GM12878 (cell line): ENCODE measurements around the gene STT3B. TPM values are rescaled to one million over a fixed set of nuclear protein-coding genes. Genes with fewer than 3 reads are reported as not detected.

Experiments used
- ATAC-seq: fragments of 200-7000 bp; cut with Tn5 transposase; 3 replicates; pipeline ENCODE4 v1.9.1; 2020; ENCODE audit warnings: mild to moderate bottlenecking, moderate library complexity
- Bru-seq: library from RNA; stranded (reverse); fragments of 400-500 nt; gene quantifications from one replicate; lab custom pipeline; 2021; lab: Mats Ljungman, UMichigan
- BruChase-seq, 2 experiments: library from RNA; stranded (reverse); fragments of 400-500 nt; gene quantifications; one replicate each; lab custom pipeline; 2021; lab: Mats Ljungman, UMichigan
- BruUV-seq: library from RNA; stranded (reverse); fragments of 400-500 nt; replicated peaks from 2 replicates; lab custom pipeline; 2021; lab: Mats Ljungman, UMichigan
- CTCF ChIA-PET: fragments of 300-600 bp; sonication (Branson Sonifier 250); formaldehyde crosslinking; extraction: SDS; loops from one replicate; lab custom pipeline; 2021; ENCODE audit warnings: inconsistent platforms; lab: Yijun Ruan, JAX
- POLR2A ChIA-PET: fragments of 350-600 bp; formaldehyde crosslinking; extraction: SDS; loops from one replicate; lab custom pipeline; 2021; ENCODE audit warnings: inconsistent platforms; lab: Charles Lee
- RAD21 ChIA-PET: fragments of 300-600 bp; sonication (Branson Sonifier 250); formaldehyde crosslinking; loops from one replicate; lab custom pipeline; 2023; ENCODE audit warnings: antibody characterized with exemption; ENCODE audit not compliant: unreplicated experiment; lab: Charles Lee
- SMC1A ChIA-PET: fragments of 300-600 bp; sonication (Branson Sonifier 250); formaldehyde crosslinking; loops from one replicate; lab custom pipeline; 2023; ENCODE audit not compliant: unreplicated experiment, uncharacterized antibody; lab: Charles Lee
- DNase-seq: peaks from one replicate; pipeline ENCODE4 v3.0.0-alpha.2; 2011; ENCODE audit warnings: low read depth, low spot score
- FAIRE-seq: peaks from 3 replicates; lab custom pipeline; 2011; peaks lifted over from hg19 to GRCh38; lab: Jason Lieb, UNC
- H2AFZ ChIP-seq: 2 replicates; pipeline ENCODE4 v1.6.0; 2011; ENCODE audit warnings: low read depth, low read length, control low read depth; ENCODE audit not compliant: control insufficient read depth
- H3K27ac ChIP-seq: 2 replicates; pipeline ENCODE4 v1.5.1; 2011; ENCODE audit warnings: control low read depth; ENCODE audit not compliant: control insufficient read depth, insufficient read depth
- H3K27me3 ChIP-seq, 2 experiments: replicated peaks in 1 of 2; 2 replicates each; pipeline versions ENCODE4 v1.6.0 to v1.6.1; 2011; ENCODE audit warnings: low read length in 1 of 2; ENCODE audit not compliant: control insufficient read depth in 2 of 2, insufficient read depth in 2 of 2
- H3K36me3 ChIP-seq, 2 experiments: 2 replicates each; pipeline ENCODE4 v1.5.1; 2011; ENCODE audit warnings: low read length in 1 of 2; ENCODE audit not compliant: control insufficient read depth in 2 of 2, insufficient read depth in 2 of 2
- H3K4me1 ChIP-seq: 2 replicates; pipeline ENCODE4 v1.6.1; 2011; ENCODE audit warnings: mild to moderate bottlenecking, low read length, moderate library complexity, mixed read lengths; ENCODE audit not compliant: control insufficient read depth, insufficient read depth
- H3K4me2 ChIP-seq: 2 replicates; pipeline ENCODE4 v1.6.0; 2011; ENCODE audit warnings: control low read depth; ENCODE audit not compliant: control insufficient read depth, insufficient read depth
- H3K4me3 ChIP-seq: fragments of 200-600 bp; sonication (generic); 2 replicates; pipeline ENCODE4 v1.5.1; 2016
- H3K79me2 ChIP-seq: 2 replicates; pipeline ENCODE4 v1.6.0; 2011; ENCODE audit warnings: low read length; ENCODE audit not compliant: control insufficient read depth, insufficient read depth
- H3K9ac ChIP-seq: 2 replicates; pipeline ENCODE4 v1.8.0; 2011; ENCODE audit warnings: low read length, control low read depth, mixed read lengths; ENCODE audit not compliant: control insufficient read depth, insufficient read depth
- H3K9me3 ChIP-seq: replicated peaks from 3 replicates; pipeline ENCODE4 v1.5.1; 2011; ENCODE audit warnings: mild to moderate bottlenecking, low read length; ENCODE audit not compliant: control insufficient read depth, insufficient read depth
- H4K20me1 ChIP-seq: 2 replicates; pipeline ENCODE4 v1.6.0; 2011; ENCODE audit not compliant: control insufficient read depth, insufficient read depth
- BCL11A ChIP-seq: IDR thresholded peaks from 2 replicates; pipeline ENCODE4 v1.6.1; 2011; ENCODE audit warnings: low read depth, low read length
- CREB1 ChIP-seq: IDR thresholded peaks from 2 replicates; pipeline ENCODE4 v1.6.1; 2012; ENCODE audit warnings: low read depth, mild to moderate bottlenecking, inconsistent platforms
- EP300 ChIP-seq, 2 experiments: fragments of 150-350 bp in 1 of 2; IDR thresholded peaks; 2 replicates each; pipeline ENCODE4 v1.6.1; 2011 to 2012; ENCODE audit warnings: low read depth in 2 of 2, low read length in 2 of 2, borderline replicate concordance in 1 of 2, improper control_type of control experiment in 1 of 2, inconsistent platforms in 1 of 2; ENCODE audit not compliant: control insufficient read depth in 1 of 2
- EZH2 ChIP-seq: IDR thresholded peaks from 2 replicates; pipeline ENCODE4 v1.6.1; 2012; ENCODE audit warnings: low read depth, mild to moderate bottlenecking, control low read depth, inconsistent platforms, low read length, borderline replicate concordance; ENCODE audit not compliant: control insufficient read depth
- FOXK2 ChIP-seq: fragments of 450-650 bp; IDR thresholded peaks from 2 replicates; pipeline ENCODE4 v1.6.1; 2017; ENCODE audit warnings: mild to moderate bottlenecking, moderate library complexity
- IKZF1 ChIP-seq: fragments of 450-650 bp; conservative IDR thresholded peaks from 2 replicates; pipeline ENCODE4 v1.6.1; 2017; ENCODE audit warnings: antibody characterized with exemption, mild to moderate bottlenecking
- IRF3 ChIP-seq: fragments of 450-650 bp; IDR thresholded peaks from 2 replicates; pipeline ENCODE4 v1.6.1; 2014; ENCODE audit warnings: mild to moderate bottlenecking
- PBX3 ChIP-seq: IDR thresholded peaks from 2 replicates; pipeline ENCODE4 v1.6.1; 2011; ENCODE audit warnings: mild to moderate bottlenecking, low read depth, low read length, moderate library complexity; ENCODE audit not compliant: insufficient replicate concordance
- POLR2AphosphoS2 ChIP-seq: IDR thresholded peaks from 2 replicates; pipeline ENCODE4 v1.6.1; 2011; ENCODE audit warnings: low read depth, mild to moderate bottlenecking, low read length, improper control_type of control experiment, moderate library complexity
- RELA ChIP-seq: fragments of 450-650 bp; IDR thresholded peaks from 2 replicates; pipeline ENCODE4 v1.8.0; 2014; ENCODE audit warnings: borderline replicate concordance; ENCODE audit not compliant: partially characterized antibody
- SMC3 ChIP-seq: IDR thresholded peaks from 2 replicates; pipeline ENCODE4 v1.6.1; 2011; ENCODE audit warnings: low read length, improper control_type of control experiment, borderline replicate concordance
- ZBTB4 ChIP-seq: fragments of 450-650 bp; formaldehyde crosslinking; IDR thresholded peaks from 2 replicates; pipeline ENCODE4 v1.4.0; 2022; ENCODE audit warnings: mild to moderate bottlenecking, moderate library complexity
- WGBS: methylation state at CpG from one replicate; pipeline ENCODE4 v1.1.6; 2016; ENCODE audit warnings: low lambda C conversion rate; ENCODE audit not compliant: insufficient replicate concordance, insufficient coverage; ENCODE audit errors: missing lambda C conversion rate; 5-methylcytosine and 5-hydroxymethylcytosine counted together
- in situ Hi-C: fragments of 300-500 bp; cut with MboI; formaldehyde crosslinking; loops from 9 replicates; pipeline ENCODE4 v1.14.3; 2018; ENCODE audit warnings: mixed read lengths
- intact Hi-C: fragments of 100-400 bp; cut with micrococcal nuclease; formaldehyde crosslinking; loops from one replicate; pipeline ENCODE4 v1.14.2; 2022; ENCODE audit not compliant: unreplicated experiment
- long read RNA-seq, 2 experiments: library from polyadenylated mRNA; unstranded; transcript quantifications; one replicate each; pipeline ENCODE4 v2.0.0, GENCODE V29; 2019 to 2020
- polyA minus RNA-seq, 3 experiments: library from RNA; depleted of rRNA, polyadenylated mRNA; stranded (reverse); fragments of >200 nt; gene quantifications; 2 replicates each; pipeline ENCODE4 v1.2.3, GENCODE V29; 2011
- polyA plus RNA-seq, 11 experiments: library from polyadenylated mRNA; depleted of rRNA in 4 of 11; unstranded in 6 of 11; stranded (reverse) in 5 of 11; fragments of >200 nt; fragmentation: Nextera tagmentation in 4 of 11; fragmentation: Illumina TruSeq in 1 of 11; extraction: Ambion mirVana in 4 of 11; extraction: Trizol in 1 of 11; gene quantifications; 1 replicate in 1 of 11; 2 replicates in 10 of 11; pipeline versions ENCODE4 v1.2.1 to v1.2.3, GENCODE V29; 2011 to 2016; ENCODE audit warnings: inconsistent platforms in 2 of 11, missing spikeins in 2 of 11, low read depth in 1 of 11
- total RNA-seq, 4 experiments: library from RNA; depleted of rRNA in 3 of 4; stranded (reverse); fragments of >200 nt in 3 of 4; fragmentation: Illumina TruSeq in 1 of 4; extraction: Trizol in 1 of 4; gene quantifications; 2 replicates each; pipeline versions ENCODE4 v1.2.1 to v1.2.3, GENCODE V29; 2013 to 2021

STT3B gene
- 279 and 287 TPM in 2 replicates for total RNA-seq (2013; cell fraction: nucleolus; rRNA removed)
- 93.5 and 99.7 TPM in 2 replicates for total RNA-seq (2014; rRNA removed)
- 125 and 135 TPM in 2 replicates for total RNA-seq (2014; rRNA removed; fragmentation: Illumina TruSeq; extraction: Trizol)
- 83.9 and 87.3 TPM in 2 replicates for total RNA-seq (2021)
- 51.0 TPM for polyA plus RNA-seq (2011; ENCODE audit: low read depth)
- 208 and 308 TPM in 2 replicates for polyA plus RNA-seq (2011; rRNA removed)
- polyA plus RNA-seq (2011; cell fraction: cytosol; rRNA removed): 76.6 and 78.3 TPM in 2 replicates
- 99.2 and 113 TPM in 2 replicates for polyA plus RNA-seq (2011; cell fraction: nucleus; rRNA removed)
- 73.1 and 105 TPM in 2 replicates for polyA plus RNA-seq (2012)
- polyA plus RNA-seq (2014; fragmentation: Illumina TruSeq; extraction: Trizol): 80.0 and 89.8 TPM in 2 replicates
- 10 to 100 TPM; 19.9 to 29.3 TPM for polyA plus RNA-seq (2014; fragmentation: Nextera tagmentation; extraction: Ambion mirVana)
- polyA plus RNA-seq (2014; rRNA removed): 55.9 and 71.1 TPM in 2 replicates
- polyA plus RNA-seq (2016; fragmentation: Nextera tagmentation; extraction: Ambion mirVana): 10 to 100 TPM; 29.9 to 79.2 TPM
- polyA minus RNA-seq (2011; rRNA and poly(A)+ RNA removed): 213 and 270 TPM in 2 replicates
- 78.4 and 86.4 TPM in 2 replicates for polyA minus RNA-seq (2011; cell fraction: cytosol; rRNA and poly(A)+ RNA removed)
- polyA minus RNA-seq (2011; cell fraction: nucleus; rRNA and poly(A)+ RNA removed): 110 and 166 TPM in 2 replicates
- Bru-seq, nascent RNA: percentile 97 among the genes with signal in this experiment
- BruChase-seq, experiment 1, labeled RNA remaining after a 6-hour chase: percentile 95 among the genes with signal in this experiment
- percentile 95 among the genes with signal in this experiment for BruChase-seq, experiment 2, labeled RNA remaining after a 2-hour chase
- long read RNA-seq, experiment 1, full-length matches to known transcripts: 2 of 3 reads
- long read RNA-seq, experiment 1, partial matches to known transcripts: 1 of 3 reads
- long read RNA-seq, experiment 1, other reads (novel, unspliced or antisense): 0 of 3 reads
- long read RNA-seq, experiment 2, full-length matches to known transcripts: 4 of 116 reads
- long read RNA-seq, experiment 2, partial matches to known transcripts: 87 of 116 reads
- long read RNA-seq, experiment 2, other reads (novel, unspliced or antisense): 25 of 116 reads

- BruUV-seq: no TSS peak
- H3K36me3 ChIP-seq: no peaks in the 10 kb centered on the region; a peak in 1 of 4 replicates
- in situ Hi-C loops: loop anchor here (10.0 kb wide), 1 partner anchor 288 kb away; no protein-coding TSS in a partner anchor
- intact Hi-C loops: loop anchor here (1.0 to 10.0 kb wide), 6 partner anchors 70 to 765 kb away; no protein-coding TSS in a partner anchor
- no peaks in the 10 kb centered on the region for H3K9me3 ChIP-seq
- peak within 1 kb of the TSS; percentile 92 for H3K4me3 ChIP-seq
- H3K4me2 ChIP-seq: peak within 1 kb of the TSS; percentile 79
- H3K27me3 ChIP-seq: no peaks in the 10 kb centered on the region
- RAD21 ChIA-PET: interaction anchor here (0.7 to 8.0 kb wide), 32 partner anchors 7 to 360 kb away, joined by 3 to 88 read pairs (median 4); no protein-coding TSS in a partner anchor
- peak within 1 kb of the TSS; percentile 92 for H3K27ac ChIP-seq
- CTCF ChIA-PET: interaction anchor here (0.5 to 2.0 kb wide), 17 partner anchors 7 to 763 kb away, joined by 3 to 8 read pairs (median 4); no protein-coding TSS in a partner anchor
- peaks cover 63% of the 10 kb centered on the region for H3K79me2 ChIP-seq
- H4K20me1 ChIP-seq: no peaks in the 10 kb centered on the region
- DNase-seq: peak; percentile 49
- SMC1A ChIA-PET: interaction anchor here (0.7 to 4.3 kb wide), 18 partner anchors 10 to 763 kb away, joined by 3 to 56 read pairs (median 5); no protein-coding TSS in a partner anchor
- H3K9ac ChIP-seq: peak within 1 kb of the TSS; percentile 91
- peak; percentile 72 for ATAC-seq
- POLR2A ChIA-PET: interaction anchor here (0.5 to 4.1 kb wide), 23 partner anchors 9 to 322 kb away, joined by 3 to 69 read pairs (median 5); no protein-coding TSS in a partner anchor
- under 1% methylated on average over 51 of the region's 68 CpGs for WGBS
- H2AFZ ChIP-seq: peak within 1 kb of the TSS; percentile 84
- peaks cover 7% of the 10 kb centered on the region; the same call in 1 of the 2 replicates for H3K4me1 ChIP-seq
- FAIRE-seq: no peak
- TF ChIP-seq BCL11A (no peak), PBX3 (no peak), CREB1 (no peak), RELA (no peak), IRF3 (no peak; the same call in 1 of the 2 replicates), POLR2AphosphoS2 (peak; percentile 60; the same call in 1 of the 2 replicates), SMC3 (no peak), EZH2 (no peak), ZBTB4 (CRISPR knock-in tag) (no peak), FOXK2 (no peak), IKZF1 (peak; percentile 50; the same call in 1 of the 2 replicates), EP300 (IDR thresholded peaks at IDR 0.05; ENCODE audit: borderline replicate concordance in 1 of 2, control insufficient read depth in 1 of 2, low read depth in 2 of 2, low read length in 2 of 2) (no peak)
These were observed at the start of gene STT3B for GRCh38 chr3:31532587-31533168. STT3B (plus strand) TSS chr3:31532925; CDS start chr3:31532999, 74 bp downstream.
